SK-N-SH treated with all-trans-retinoic acid at 6 μM for 48 hours (cell line): Measurements from ENCODE around the gene CAMK2N2.

Experiments used
- ATAC-seq: fragments of 200-7000 bp; cut with Tn5 transposase; 3 replicates; pipeline ENCODE4 v1.9.1; 2020; ENCODE audit warnings: mild to moderate bottlenecking, moderate library complexity
- ARNTL ChIP-seq: fragments of 450-650 bp; formaldehyde crosslinking; IDR thresholded peaks from 2 replicates; pipeline ENCODE4 v1.5.0; 2020; ENCODE audit warnings: low read depth, mild to moderate bottlenecking, moderate library complexity, borderline replicate concordance
- BACH2 ChIP-seq: fragments of 250-450 bp; sonication (Bioruptor Pico); IDR thresholded peaks from 2 replicates; pipeline ENCODE4 v1.9.0; 2021; ENCODE audit warnings: mild to moderate bottlenecking, borderline replicate concordance
- CREB5 ChIP-seq: fragments of 250-450 bp; sonication (Bioruptor Pico); IDR thresholded peaks from 2 replicates; pipeline ENCODE4 v1.5.1; 2020; ENCODE audit warnings: low read depth, mild to moderate bottlenecking, moderate library complexity
- CSDC2 ChIP-seq: fragments of 250-450 bp; sonication (Bioruptor Pico); IDR thresholded peaks from 2 replicates; pipeline ENCODE4 v1.5.0; 2020; ENCODE audit warnings: mild to moderate bottlenecking, moderate library complexity
- ESRRG ChIP-seq: fragments of 250-450 bp; sonication (Bioruptor Pico); IDR thresholded peaks from 2 replicates; pipeline ENCODE4 v1.6.1; 2021; ENCODE audit warnings: mild to moderate bottlenecking
- GLIS3 ChIP-seq: fragments of 250-450 bp; sonication (Bioruptor Pico); IDR thresholded peaks from 2 replicates; pipeline ENCODE4 v1.5.0; 2020; ENCODE audit warnings: mild to moderate bottlenecking, moderate library complexity
- ISL1 ChIP-seq: fragments of 250-450 bp; sonication (Bioruptor Pico); IDR thresholded peaks from 2 replicates; pipeline ENCODE4 v2.1.2; 2022; ENCODE audit warnings: mild to moderate bottlenecking, moderate library complexity
- OSR1 ChIP-seq: fragments of 250-450 bp; sonication (Bioruptor Pico); IDR thresholded peaks from 2 replicates; pipeline ENCODE4 v1.8.0; 2022; ENCODE audit warnings: moderate library complexity, mild to moderate bottlenecking, inconsistent platforms
- PATZ1 ChIP-seq: fragments of 250-450 bp; sonication (Bioruptor Pico); IDR thresholded peaks from 2 replicates; pipeline ENCODE4 v1.8.0; 2020; ENCODE audit warnings: mild to moderate bottlenecking, moderate library complexity, borderline replicate concordance
- POU6F1 ChIP-seq: fragments of 250-450 bp; sonication (Bioruptor Pico); IDR thresholded peaks from 2 replicates; pipeline ENCODE4 v1.8.0; 2021; ENCODE audit warnings: low read depth, mild to moderate bottlenecking, moderate library complexity, borderline replicate concordance
- PPARA ChIP-seq: fragments of 250-450 bp; sonication (Bioruptor Pico); IDR thresholded peaks from 2 replicates; pipeline ENCODE4 v1.5.0; 2020; ENCODE audit warnings: mild to moderate bottlenecking, borderline replicate concordance
- RARB ChIP-seq: fragments of 250-450 bp; sonication (Bioruptor Pico); IDR thresholded peaks from 2 replicates; pipeline ENCODE4 v1.8.0; 2021; ENCODE audit warnings: mild to moderate bottlenecking, moderate library complexity
- SNAI2 ChIP-seq: fragments of 250-450 bp; sonication (Bioruptor Pico); IDR thresholded peaks from 2 replicates; pipeline ENCODE4 v1.5.0; 2020; ENCODE audit warnings: mild to moderate bottlenecking, moderate library complexity
- TCF4 ChIP-seq: fragments of 250-450 bp; sonication (Bioruptor Pico); IDR thresholded peaks from 2 replicates; pipeline ENCODE4 v1.8.0; 2021; ENCODE audit warnings: mild to moderate bottlenecking, moderate library complexity, borderline replicate concordance
- TOX ChIP-seq: fragments of 250-450 bp; sonication (Bioruptor Pico); IDR thresholded peaks from 2 replicates; pipeline ENCODE4 v1.8.0; 2021; ENCODE audit warnings: mild to moderate bottlenecking, moderate library complexity, borderline replicate concordance
- ZC3H10 ChIP-seq: fragments of 250-450 bp; sonication (Bioruptor Pico); IDR thresholded peaks from 2 replicates; pipeline ENCODE4 v1.5.1; 2021; ENCODE audit warnings: mild to moderate bottlenecking, moderate library complexity
- ZFP3 ChIP-seq: fragments of 250-450 bp; sonication (Bioruptor Pico); IDR thresholded peaks from 2 replicates; pipeline ENCODE4 v1.5.0; 2020; ENCODE audit warnings: mild to moderate bottlenecking, moderate library complexity
- ZFP30 ChIP-seq: fragments of 450-650 bp; formaldehyde crosslinking; IDR thresholded peaks from 2 replicates; pipeline ENCODE4 v1.5.0; 2022; ENCODE audit warnings: mild to moderate bottlenecking, moderate library complexity
- ZNF565 ChIP-seq: fragments of 450-650 bp; formaldehyde crosslinking; conservative IDR thresholded peaks from 2 replicates; pipeline ENCODE4 v1.5.0; 2020; ENCODE audit warnings: low read depth, mild to moderate bottlenecking, moderate library complexity
- ZNF70 ChIP-seq: fragments of 450-650 bp; formaldehyde crosslinking; IDR thresholded peaks from 2 replicates; pipeline ENCODE4 v1.5.0; 2020; ENCODE audit warnings: mild to moderate bottlenecking, moderate library complexity
- ZNF8 ChIP-seq: fragments of 450-650 bp; formaldehyde crosslinking; IDR thresholded peaks from 2 replicates; pipeline ENCODE4 v1.5.0; 2020; ENCODE audit warnings: mild to moderate bottlenecking, moderate library complexity
- TF ChIP-seq, protein P1 (sequence below): fragments of 250-450 bp; sonication (Bioruptor Pico); IDR thresholded peaks from 2 replicates; pipeline ENCODE4 v1.5.0; 2020; ENCODE audit warnings: mild to moderate bottlenecking, moderate library complexity
- TF ChIP-seq, protein P2 (sequence below): fragments of 250-450 bp; sonication (Bioruptor Pico); IDR thresholded peaks from 2 replicates; pipeline ENCODE4 v1.5.1; 2021; ENCODE audit warnings: mild to moderate bottlenecking, moderate library complexity

CAMK2N2 gene

DNA sequence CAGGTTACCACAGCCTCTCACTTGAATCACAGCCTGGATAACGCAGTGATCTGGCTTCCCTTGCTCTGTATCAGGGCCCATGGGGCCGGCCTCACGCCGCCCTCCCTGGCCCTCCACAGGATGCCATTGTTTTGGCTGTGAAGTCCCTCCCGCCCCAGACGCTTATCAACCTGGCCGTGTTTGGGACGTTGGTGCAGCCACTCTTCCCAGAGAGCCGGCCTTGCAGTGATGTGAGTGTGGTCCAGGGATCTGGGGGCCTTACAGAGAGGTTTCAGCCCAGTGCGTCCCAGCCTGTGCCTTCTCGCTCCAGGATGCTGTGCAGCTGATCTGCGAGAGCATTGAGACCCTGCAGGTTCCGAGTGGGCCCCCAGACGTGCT lies 25.3 kb downstream of the CAMK2N2 start:
- no peak for ATAC-seq
- TF ChIP-seq ZC3H10 = no peak
- TF ChIP-seq, protein P1, sequence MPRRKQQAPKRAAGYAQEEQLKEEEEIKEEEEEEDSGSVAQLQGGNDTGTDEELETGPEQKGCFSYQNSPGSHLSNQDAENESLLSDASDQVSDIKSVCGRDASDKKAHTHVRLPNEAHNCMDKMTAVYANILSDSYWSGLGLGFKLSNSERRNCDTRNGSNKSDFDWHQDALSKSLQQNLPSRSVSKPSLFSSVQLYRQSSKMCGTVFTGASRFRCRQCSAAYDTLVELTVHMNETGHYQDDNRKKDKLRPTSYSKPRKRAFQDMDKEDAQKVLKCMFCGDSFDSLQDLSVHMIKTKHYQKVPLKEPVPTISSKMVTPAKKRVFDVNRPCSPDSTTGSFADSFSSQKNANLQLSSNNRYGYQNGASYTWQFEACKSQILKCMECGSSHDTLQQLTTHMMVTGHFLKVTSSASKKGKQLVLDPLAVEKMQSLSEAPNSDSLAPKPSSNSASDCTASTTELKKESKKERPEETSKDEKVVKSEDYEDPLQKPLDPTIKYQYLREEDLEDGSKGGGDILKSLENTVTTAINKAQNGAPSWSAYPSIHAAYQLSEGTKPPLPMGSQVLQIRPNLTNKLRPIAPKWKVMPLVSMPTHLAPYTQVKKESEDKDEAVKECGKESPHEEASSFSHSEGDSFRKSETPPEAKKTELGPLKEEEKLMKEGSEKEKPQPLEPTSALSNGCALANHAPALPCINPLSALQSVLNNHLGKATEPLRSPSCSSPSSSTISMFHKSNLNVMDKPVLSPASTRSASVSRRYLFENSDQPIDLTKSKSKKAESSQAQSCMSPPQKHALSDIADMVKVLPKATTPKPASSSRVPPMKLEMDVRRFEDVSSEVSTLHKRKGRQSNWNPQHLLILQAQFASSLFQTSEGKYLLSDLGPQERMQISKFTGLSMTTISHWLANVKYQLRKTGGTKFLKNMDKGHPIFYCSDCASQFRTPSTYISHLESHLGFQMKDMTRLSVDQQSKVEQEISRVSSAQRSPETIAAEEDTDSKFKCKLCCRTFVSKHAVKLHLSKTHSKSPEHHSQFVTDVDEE = no peak
- no peak for TF ChIP-seq GLIS3 (CRISPR knock-in tag)
- TF ChIP-seq ISL1 (CRISPR knock-in tag) = no peak
- no peak for TF ChIP-seq ZNF565 (CRISPR knock-in tag)
- TF ChIP-seq BACH2 (CRISPR knock-in tag) = no peak
- no peak for TF ChIP-seq OSR1 (CRISPR knock-in tag)
- TF ChIP-seq RARB (CRISPR knock-in tag) = no peak
- TF ChIP-seq ZNF8 (CRISPR knock-in tag) = no peak
- TF ChIP-seq SNAI2 = no peak
- TF ChIP-seq ZFP3 (CRISPR knock-in tag) = no peak
- TF ChIP-seq TOX (CRISPR knock-in tag) = no peak
- TF ChIP-seq, all 23 proteins: peak for 0

DNA sequence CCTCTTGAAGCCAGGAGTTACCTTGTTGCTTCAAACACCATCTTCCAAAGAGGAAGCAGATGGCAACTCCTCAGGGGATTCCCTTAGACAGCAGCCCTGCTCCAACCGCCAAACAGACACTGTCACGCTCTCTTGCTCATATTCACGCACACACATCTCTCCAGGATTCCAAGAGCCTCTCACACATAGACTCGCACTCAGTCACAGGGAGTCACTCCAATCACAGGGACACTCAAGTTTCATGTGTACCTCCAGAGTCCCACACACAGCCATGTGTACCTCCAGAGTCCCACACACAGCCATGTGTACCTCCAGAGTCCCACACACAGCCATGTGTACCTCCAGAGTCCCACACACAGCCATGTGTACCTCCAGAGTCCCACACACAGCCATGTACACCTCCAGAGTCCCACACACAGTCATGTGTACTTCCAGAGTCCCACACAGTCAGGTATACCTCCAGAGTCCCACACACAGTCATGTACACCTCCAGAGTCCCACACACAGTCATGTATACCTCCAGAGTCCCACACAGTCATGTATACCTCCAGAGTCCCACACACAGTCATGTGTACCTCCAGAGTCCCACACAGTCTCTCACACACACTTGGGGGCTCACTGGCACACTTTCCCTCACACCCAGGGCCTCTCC lies 25.8 kb downstream of the CAMK2N2 start:
- ATAC-seq = no peak

DNA sequence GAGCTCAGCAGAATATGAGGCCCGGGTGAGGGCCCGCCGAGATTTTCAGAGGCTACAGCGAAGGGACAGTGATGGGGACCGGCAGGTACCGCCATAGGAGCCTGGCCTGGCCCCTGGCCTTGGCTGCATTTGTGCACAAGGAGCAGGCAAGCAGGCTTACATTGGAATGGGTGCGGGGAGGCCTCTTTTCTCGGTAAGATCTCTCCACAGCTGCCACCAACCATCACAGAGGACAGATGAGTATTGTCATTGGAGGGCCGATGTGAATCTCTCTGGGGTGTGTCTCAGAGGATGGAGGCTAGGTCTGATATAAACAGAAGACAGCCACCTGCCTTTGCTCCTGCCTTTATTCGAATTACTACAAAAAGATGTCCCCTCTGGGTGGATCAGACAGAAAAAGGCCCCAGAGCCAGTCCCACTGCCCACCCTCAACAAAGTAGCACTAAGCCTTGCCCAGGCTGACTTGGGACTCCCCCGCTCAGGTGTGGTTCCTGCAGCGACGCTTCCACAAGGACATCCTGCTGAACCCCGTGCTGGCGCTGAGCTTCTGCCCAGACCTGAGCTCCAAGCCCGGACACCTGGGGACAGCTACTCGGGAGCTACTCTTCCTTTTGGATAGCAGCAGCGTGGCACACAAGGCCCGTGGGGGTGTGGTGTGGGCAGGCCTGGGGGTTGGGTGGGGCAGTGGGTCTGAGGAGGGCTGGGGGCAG lies 26.5 kb downstream of the CAMK2N2 start:
- peak; percentile 4; the same call in 1 of the 3 replicates for ATAC-seq
- TF ChIP-seq CREB5 (CRISPR knock-in tag) (no peak), PATZ1 (CRISPR knock-in tag) (no peak), TOX (CRISPR knock-in tag) (no peak), CSDC2 (CRISPR knock-in tag) (no peak), PPARA (CRISPR knock-in tag) (no peak), ARNTL (CRISPR knock-in tag) (no peak), ZNF8 (CRISPR knock-in tag) (no peak), TCF4 (CRISPR knock-in tag) (no peak), ZFP30 (no peak), ZNF565 (CRISPR knock-in tag) (no peak), POU6F1 (CRISPR knock-in tag) (no peak), ESRRG (no peak), ZNF70 (CRISPR knock-in tag) (no peak), GLIS3 (CRISPR knock-in tag) (no peak)
- TF ChIP-seq, protein P1 = no peak
- TF ChIP-seq, protein P2, sequence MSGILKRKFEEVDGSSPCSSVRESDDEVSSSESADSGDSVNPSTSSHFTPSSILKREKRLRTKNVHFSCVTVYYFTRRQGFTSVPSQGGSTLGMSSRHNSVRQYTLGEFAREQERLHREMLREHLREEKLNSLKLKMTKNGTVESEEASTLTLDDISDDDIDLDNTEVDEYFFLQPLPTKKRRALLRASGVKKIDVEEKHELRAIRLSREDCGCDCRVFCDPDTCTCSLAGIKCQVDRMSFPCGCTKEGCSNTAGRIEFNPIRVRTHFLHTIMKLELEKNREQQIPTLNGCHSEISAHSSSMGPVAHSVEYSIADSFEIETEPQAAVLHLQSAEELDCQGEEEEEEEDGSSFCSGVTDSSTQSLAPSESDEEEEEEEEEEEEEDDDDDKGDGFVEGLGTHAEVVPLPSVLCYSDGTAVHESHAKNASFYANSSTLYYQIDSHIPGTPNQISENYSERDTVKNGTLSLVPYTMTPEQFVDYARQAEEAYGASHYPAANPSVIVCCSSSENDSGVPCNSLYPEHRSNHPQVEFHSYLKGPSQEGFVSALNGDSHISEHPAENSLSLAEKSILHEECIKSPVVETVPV (CRISPR knock-in tag) = no peak

More for the DNA sequence above, 25.8 kb downstream of the CAMK2N2 start:
- TF ChIP-seq ISL1 (CRISPR knock-in tag) (no peak), ZFP30 (no peak), CSDC2 (CRISPR knock-in tag) (no peak), ZNF70 (CRISPR knock-in tag) (no peak), ZC3H10 (no peak), ZNF8 (CRISPR knock-in tag) (no peak)
